ENCODE measurements around the gene CSAG2. TPM values are rescaled to one million over a fixed set of nuclear protein-coding genes. Genes with fewer than 3 reads are reported as not detected.
A peak's percentile ranks its signal among the peaks of the same experiment; 100 is the strongest.
"Not testable (repeated sequence)": the region's sequence is repeated elsewhere in the genome, so short reads cannot be mapped to it uniquely, and the experiment has no call there.

CSAG2 gene
- not detected for total RNA-seq
- not detected for polyA plus RNA-seq
- long read RNA-seq, donor 1, result 0 reads
- long read RNA-seq, donor 2, result 0 reads

GRCh38 chrX:152709173-152709572 lies at the start of gene CSAG2:
Gene CSAG2 (minus strand): TSS chrX:152709273. CDS start chrX:152709112, 161 bp downstream.
- H3K27me3 ChIP-seq (ENCODE audit: insufficient read depth in 3 of 3, low read length in 2 of 3); H3K27ac ChIP-seq; H3K4me3 ChIP-seq; H3K4me1 ChIP-seq; ATAC-seq; H3K9me3 ChIP-seq; intact Hi-C loops (cut with DNase I); DNase-seq; H3K36me3 ChIP-seq (ENCODE audit: insufficient read depth in 1 of 2, low read depth in 1 of 2): not testable (repeated sequence)
- WGBS, 3 donors, result no CpG with 5 or more reads among the region's 2 CpGs

- H3K27me3 ChIP-seq (ENCODE audit: insufficient read depth in 3 of 3, low read length in 2 of 3); H3K9me3 ChIP-seq; H3K36me3 ChIP-seq (ENCODE audit: insufficient read depth in 1 of 2, low read depth in 1 of 2); ATAC-seq; intact Hi-C loops (cut with DNase I); H3K4me1 ChIP-seq; DNase-seq; H3K27ac ChIP-seq; H3K4me3 ChIP-seq: not testable (repeated sequence)
- no CpG with 5 or more reads among the region's 5 CpGs for WGBS, 3 donors
Measured at GRCh38 chrX:152754871-152755270, 45.8 kb upstream of the CSAG2 start.

GRCh38 chrX:152753686-152754650 lies 44.9 kb upstream of the CSAG2 start, which contains the start of gene MAGEA2:
Gene MAGEA2 (minus strand): TSS chrX:152753842. CDS start chrX:152751363, 2,479 bp downstream.
- H3K9me3 ChIP-seq; H3K4me1 ChIP-seq; ATAC-seq; DNase-seq; H3K36me3 ChIP-seq (ENCODE audit: insufficient read depth in 1 of 2, low read depth in 1 of 2); H3K4me3 ChIP-seq; H3K27me3 ChIP-seq (ENCODE audit: insufficient read depth in 3 of 3, low read length in 2 of 3); H3K27ac ChIP-seq; intact Hi-C loops (cut with DNase I): not testable (repeated sequence)
- WGBS, 3 donors, result no CpG with 5 or more reads among the region's 35 CpGs

DNA sequence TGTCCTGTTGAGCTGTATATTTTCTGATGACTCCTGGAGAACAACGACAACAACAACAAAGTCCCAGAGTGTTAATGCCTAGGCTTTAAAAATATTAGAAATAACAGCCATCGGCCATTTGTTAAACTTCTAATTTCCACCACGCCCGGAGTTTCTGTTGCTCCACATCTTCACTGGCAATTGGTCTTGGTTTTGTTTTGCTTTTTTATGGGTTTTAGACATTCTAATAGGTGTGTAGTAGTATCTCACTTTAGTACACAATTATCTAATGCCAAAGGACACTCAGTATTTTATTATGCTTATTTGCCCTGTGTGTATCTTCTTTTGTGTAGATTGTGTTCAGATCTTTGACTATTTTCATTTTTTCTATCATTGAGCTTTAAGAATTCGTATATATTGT lies 29.5 kb upstream of the CSAG2 start:
- no peaks in the 10 kb centered on the region for H3K36me3 ChIP-seq (ENCODE audit: insufficient read depth in 1 of 2, low read depth in 1 of 2)
- intact Hi-C loops (cut with DNase I), result no loop called here
- 81 to 88% (median 82%) methylated on average over 5 of the region's 5 CpGs for WGBS, 3 donors
- no peaks in the 10 kb centered on the region for H3K9me3 ChIP-seq
- no peaks in the 10 kb centered on the region for H3K27me3 ChIP-seq (ENCODE audit: insufficient read depth in 3 of 3, low read length in 2 of 3)
- H3K4me3 ChIP-seq, result no peak overlapping the region
- TF ChIP-seq CTCF (IDR thresholded peaks at IDR 0.05), result no peak
- no peaks in the 10 kb centered on the region for H3K4me1 ChIP-seq
- ATAC-seq (no peak), DNase-seq (no peak)
- no peak overlapping the region for H3K27ac ChIP-seq

DNA sequence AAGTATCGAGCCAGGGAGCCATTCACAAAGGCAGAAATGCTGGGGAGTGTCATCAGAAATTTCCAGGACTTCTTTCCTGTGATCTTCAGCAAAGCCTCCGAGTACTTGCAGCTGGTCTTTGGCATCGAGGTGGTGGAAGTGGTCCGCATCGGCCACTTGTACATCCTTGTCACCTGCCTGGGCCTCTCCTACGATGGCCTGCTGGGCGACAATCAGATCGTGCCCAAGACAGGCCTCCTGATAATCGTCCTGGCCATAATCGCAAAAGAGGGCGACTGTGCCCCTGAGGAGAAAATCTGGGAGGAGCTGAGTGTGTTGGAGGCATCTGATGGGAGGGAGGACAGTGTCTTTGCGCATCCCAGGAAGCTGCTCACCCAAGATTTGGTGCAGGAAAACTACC lies 27.5 kb upstream of the CSAG2 start:
- DNase-seq, result peak in 1 of 2 donors; percentile 8
- intact Hi-C loops (cut with DNase I); H3K27ac ChIP-seq: not testable (repeated sequence)

GRCh38 chrX:152735860-152736511 lies 26.9 kb upstream of the CSAG2 start:
- DNase-seq, result peak in 1 of 2 donors; percentile 30
- intact Hi-C loops (cut with DNase I), result no loop called here

More for the DNA sequence above, 27.5 kb upstream of the CSAG2 start:
- not testable (repeated sequence) for H3K4me3 ChIP-seq; H3K36me3 ChIP-seq (ENCODE audit: insufficient read depth in 1 of 2, low read depth in 1 of 2); H3K4me1 ChIP-seq; ATAC-seq; H3K9me3 ChIP-seq; H3K27me3 ChIP-seq (ENCODE audit: insufficient read depth in 3 of 3, low read length in 2 of 3)
- WGBS, 3 donors, result 80 to 87% (median 86%) methylated on average over 12 of the region's 12 CpGs

More at GRCh38 chrX:152735860-152736511, 26.9 kb upstream of the CSAG2 start:
- no peaks in the 10 kb centered on the region for H3K27me3 ChIP-seq (ENCODE audit: insufficient read depth in 3 of 3, low read length in 2 of 3)
- no peaks in the 10 kb centered on the region for H3K4me1 ChIP-seq
- no peak overlapping the region for H3K27ac ChIP-seq
- no peaks in the 10 kb centered on the region for H3K9me3 ChIP-seq
- no peak for TF ChIP-seq CTCF (IDR thresholded peaks at IDR 0.05)
- WGBS, 3 donors, result 87 to 90% (median 88%) methylated on average over 12 of the region's 12 CpGs
- H3K4me3 ChIP-seq, result no peak overlapping the region
- no peaks in the 10 kb centered on the region for H3K36me3 ChIP-seq (ENCODE audit: insufficient read depth in 1 of 2, low read depth in 1 of 2)
- no peak for ATAC-seq

Measured in psoas muscle (tissue), 8 donors.